Transverse colon (tissue), 4 donors: ENCODE results near the gene SSC5D. TPM values are rescaled to one million over a fixed set of nuclear protein-coding genes. Genes with fewer than 3 reads are reported as not detected.

Experiments used
- DNase-seq: peaks from one replicate; pipeline ENCODE4 v3.0.0-alpha.2; 2019
- H3K27ac ChIP-seq, 4 donors: fragments of 200-600 bp; sonication (generic); 2 replicates each; pipeline ENCODE4 v1.5.1; 2016 to 2018; ENCODE audit warnings: inconsistent platforms in 4 of 4
- H3K27me3 ChIP-seq: fragments of 200-600 bp; sonication (generic); 2 replicates; pipeline ENCODE4 v1.5.1; 2017; ENCODE audit warnings: inconsistent platforms
- H3K36me3 ChIP-seq, 4 donors: fragments of 200-600 bp; sonication (generic); 2 replicates each; pipeline ENCODE4 v1.5.1; 2017 to 2019; ENCODE audit warnings: inconsistent platforms in 4 of 4
- H3K4me1 ChIP-seq, 4 donors: fragments of 200-600 bp; sonication (generic); 2 replicates each; pipeline ENCODE4 v1.5.1; 2017 to 2020; ENCODE audit warnings: inconsistent platforms in 4 of 4
- H3K4me3 ChIP-seq, 4 donors: fragments of 200-600 bp; sonication (generic); 1 replicate in 1 of 4; 2 replicates in 3 of 4; pipeline versions ENCODE4 v1.5.1 to v1.6.1; 2017 to 2019; ENCODE audit warnings: inconsistent platforms in 4 of 4
- H3K9me3 ChIP-seq, 2 donors: fragments of 200-600 bp; sonication (generic); 2 replicates each; pipeline ENCODE4 v1.5.1; 2017 to 2019; ENCODE audit warnings: inconsistent platforms in 2 of 2
- EP300 ChIP-seq: sonication (generic); formaldehyde crosslinking; IDR thresholded peaks from one replicate; pipeline ENCODE4 v1.6.1; 2017; ENCODE audit warnings: antibody characterized with exemption, low read depth
- POLR2A ChIP-seq: fragments of 450-650 bp; IDR thresholded peaks from one replicate; pipeline ENCODE4 v1.6.1; 2016; ENCODE audit warnings: antibody characterized with exemption, mild to moderate bottlenecking, moderate library complexity
- POLR2AphosphoS5 ChIP-seq, 3 donors: sonication (generic); formaldehyde crosslinking; IDR thresholded peaks; one replicate each; pipeline ENCODE4 v1.6.1; 2016; ENCODE audit warnings: antibody characterized with exemption in 3 of 3
- WGBS, 2 donors: methylation state at CpG; one replicate each; pipeline ENCODE4 v1.1.5; 2018; ENCODE audit warnings: low coverage in 1 of 2; 5-methylcytosine and 5-hydroxymethylcytosine counted together
- in situ Hi-C, 4 donors: fragments of 200-750 bp; cut with MboI; loops; one replicate each; pipeline versions ENCODE4 v1.15.0 to v1.15.1; 2017; ENCODE audit warnings: low sequenced_read_pairs in 3 of 4, low pct_ligation_motif_present in 1 of 4, low pct_unique_long_range_greater_than_20kb in 1 of 4
- intact Hi-C: fragments of 100-400 bp; cut with DNase I; formaldehyde crosslinking; loops from one replicate; pipeline ENCODE4 v1.15.1; 2023; ENCODE audit warnings: low total_unique reads
- total RNA-seq, 4 donors: library from RNA; depleted of rRNA; stranded (reverse); fragments of >200 nt; gene quantifications; one replicate each; pipeline ENCODE4 v1.1.0, GENCODE V29; 2016
- TF ChIP-seq, protein P1 (sequence below), 5 experiments: fragments of 200-600 bp in 3 of 5; fragments of 450-650 bp in 2 of 5; sonication (generic) in 3 of 5; IDR thresholded peaks; 1 replicate in 2 of 5; 2 replicates in 3 of 5; pipeline ENCODE4 v1.5.1; 2016 to 2017; ENCODE audit warnings: antibody characterized with exemption in 5 of 5, inconsistent platforms in 3 of 5, mild to moderate bottlenecking in 2 of 5, moderate library complexity in 1 of 5

Gene SSC5D
- total RNA-seq, 4 donors from 2014 or later = 3.4 to 41.2 (median 11.1) TPM

DNA sequence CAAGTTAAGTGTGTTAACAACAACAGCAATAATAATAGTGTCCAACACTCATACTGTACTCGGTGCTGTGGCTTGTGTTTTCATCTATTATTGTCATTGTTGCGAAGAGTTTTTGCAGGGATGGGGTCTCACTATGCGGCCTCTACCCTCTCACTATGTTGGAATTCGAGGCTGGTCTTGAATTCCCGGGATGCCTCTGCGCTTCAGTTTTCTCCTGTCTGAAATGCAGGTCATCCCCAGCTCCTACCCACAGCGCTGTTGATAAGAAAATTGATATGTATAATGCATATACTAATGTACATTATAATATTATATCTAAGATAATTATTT lies 62.0 kb downstream of the SSC5D start:
- no peaks in the 10 kb centered on the region for H3K36me3 ChIP-seq
- TF ChIP-seq, protein P1, sequence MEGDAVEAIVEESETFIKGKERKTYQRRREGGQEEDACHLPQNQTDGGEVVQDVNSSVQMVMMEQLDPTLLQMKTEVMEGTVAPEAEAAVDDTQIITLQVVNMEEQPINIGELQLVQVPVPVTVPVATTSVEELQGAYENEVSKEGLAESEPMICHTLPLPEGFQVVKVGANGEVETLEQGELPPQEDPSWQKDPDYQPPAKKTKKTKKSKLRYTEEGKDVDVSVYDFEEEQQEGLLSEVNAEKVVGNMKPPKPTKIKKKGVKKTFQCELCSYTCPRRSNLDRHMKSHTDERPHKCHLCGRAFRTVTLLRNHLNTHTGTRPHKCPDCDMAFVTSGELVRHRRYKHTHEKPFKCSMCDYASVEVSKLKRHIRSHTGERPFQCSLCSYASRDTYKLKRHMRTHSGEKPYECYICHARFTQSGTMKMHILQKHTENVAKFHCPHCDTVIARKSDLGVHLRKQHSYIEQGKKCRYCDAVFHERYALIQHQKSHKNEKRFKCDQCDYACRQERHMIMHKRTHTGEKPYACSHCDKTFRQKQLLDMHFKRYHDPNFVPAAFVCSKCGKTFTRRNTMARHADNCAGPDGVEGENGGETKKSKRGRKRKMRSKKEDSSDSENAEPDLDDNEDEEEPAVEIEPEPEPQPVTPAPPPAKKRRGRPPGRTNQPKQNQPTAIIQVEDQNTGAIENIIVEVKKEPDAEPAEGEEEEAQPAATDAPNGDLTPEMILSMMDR (IDR thresholded peaks at IDR 0.05) = no peak
- TF ChIP-seq POLR2AphosphoS5 (IDR thresholded peaks at IDR 0.05) = no peak
- no peak for TF ChIP-seq POLR2A
- no peak for TF ChIP-seq EP300
- H3K27me3 ChIP-seq = peaks cover 18% of the 10 kb centered on the region
- no peak overlapping the region for H3K4me3 ChIP-seq
- in situ Hi-C loops (no loop called here), intact Hi-C loops (no loop called here)
- H3K9me3 ChIP-seq = no peaks in the 10 kb centered on the region
- H3K27ac ChIP-seq = no peak overlapping the region
- DNase-seq = no peak
- 54 to 55% methylated on average over 5 to 7 of the region's 7 CpGs for WGBS, 2 donors
- H3K4me1 ChIP-seq = peaks cover 0 to 11% (median 7%) of the 10 kb centered on the region in 4 donors

DNA sequence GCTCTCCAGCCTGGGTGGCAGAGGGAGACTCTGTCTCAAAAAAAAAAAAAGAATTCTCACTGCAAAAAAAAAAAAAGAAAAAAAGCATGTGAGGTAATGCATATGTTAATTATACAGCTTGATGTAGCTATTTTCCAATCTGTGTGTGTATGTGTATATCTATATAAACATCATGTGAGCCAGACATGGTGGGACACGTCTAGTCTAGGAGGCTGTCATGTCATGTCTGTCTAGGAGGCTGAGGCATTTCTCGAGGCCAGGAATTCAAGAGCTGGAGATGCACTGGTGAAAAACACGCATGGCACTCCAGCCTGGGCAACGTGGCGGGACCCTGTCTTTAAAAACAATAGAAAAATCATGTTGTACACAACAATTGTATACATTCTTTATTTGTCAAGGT lies 64.0 kb downstream of the SSC5D start:
- in situ Hi-C loops = no loop called here
- DNase-seq = no peak
- WGBS, 2 donors = 67 to 90% methylated on average over 5 of the region's 5 CpGs

DNA sequence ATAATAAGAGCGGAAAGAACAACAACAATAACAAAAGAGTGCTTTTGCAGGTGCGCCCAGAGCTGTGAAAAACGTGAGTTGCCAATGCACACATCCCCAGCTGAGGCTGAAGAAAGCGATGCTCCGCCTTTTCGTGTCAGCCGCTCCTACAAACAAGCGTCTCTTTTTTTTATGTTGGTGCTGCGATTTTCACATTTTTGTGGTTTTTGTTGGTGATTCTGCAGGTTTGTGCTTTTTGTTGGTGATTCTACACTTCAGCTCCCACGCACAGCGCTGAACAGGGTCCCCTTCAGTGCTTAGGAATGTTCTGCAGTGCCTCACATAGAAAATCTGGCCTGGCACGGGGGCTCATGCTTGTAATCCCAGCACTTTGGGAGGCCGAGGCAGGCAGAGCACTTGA lies 64.4 kb downstream of the SSC5D start:
- H3K36me3 ChIP-seq = no peaks in the 10 kb centered on the region
- no peak overlapping the region for H3K4me3 ChIP-seq
- no peak overlapping the region for H3K27ac ChIP-seq
- in situ Hi-C loops = no loop called here
- intact Hi-C loops = no loop called here
- DNase-seq = no peak
- H3K9me3 ChIP-seq = no peaks in the 10 kb centered on the region
- 57 to 69% methylated on average over 11 to 13 of the region's 13 CpGs for WGBS, 2 donors
- peaks cover 0 to 10% (median 4%) of the 10 kb centered on the region in 4 donors for H3K4me1 ChIP-seq
- peaks cover 7% of the 10 kb centered on the region for H3K27me3 ChIP-seq
- TF ChIP-seq, protein P1 (IDR thresholded peaks at IDR 0.05) = no peak
- TF ChIP-seq POLR2AphosphoS5 (IDR thresholded peaks at IDR 0.05) (no peak), EP300 (no peak), POLR2A (no peak)

More for the DNA sequence above, 64.0 kb downstream of the SSC5D start:
- Histone ChIP-seq H3K9me3 (no peaks in the 10 kb centered on the region), H3K36me3 (no peaks in the 10 kb centered on the region), H3K4me1 (peaks cover 0 to 10% (median 4%) of the 10 kb centered on the region in 4 donors), H3K4me3 (no peak overlapping the region), H3K27me3 (peaks cover 12% of the 10 kb centered on the region), H3K27ac (no peak overlapping the region)
- intact Hi-C loops = no loop called here
- TF ChIP-seq, protein P1 (IDR thresholded peaks at IDR 0.05) = no peak
- TF ChIP-seq POLR2A (no peak), EP300 (no peak), POLR2AphosphoS5 (IDR thresholded peaks at IDR 0.05) (no peak)

DNA sequence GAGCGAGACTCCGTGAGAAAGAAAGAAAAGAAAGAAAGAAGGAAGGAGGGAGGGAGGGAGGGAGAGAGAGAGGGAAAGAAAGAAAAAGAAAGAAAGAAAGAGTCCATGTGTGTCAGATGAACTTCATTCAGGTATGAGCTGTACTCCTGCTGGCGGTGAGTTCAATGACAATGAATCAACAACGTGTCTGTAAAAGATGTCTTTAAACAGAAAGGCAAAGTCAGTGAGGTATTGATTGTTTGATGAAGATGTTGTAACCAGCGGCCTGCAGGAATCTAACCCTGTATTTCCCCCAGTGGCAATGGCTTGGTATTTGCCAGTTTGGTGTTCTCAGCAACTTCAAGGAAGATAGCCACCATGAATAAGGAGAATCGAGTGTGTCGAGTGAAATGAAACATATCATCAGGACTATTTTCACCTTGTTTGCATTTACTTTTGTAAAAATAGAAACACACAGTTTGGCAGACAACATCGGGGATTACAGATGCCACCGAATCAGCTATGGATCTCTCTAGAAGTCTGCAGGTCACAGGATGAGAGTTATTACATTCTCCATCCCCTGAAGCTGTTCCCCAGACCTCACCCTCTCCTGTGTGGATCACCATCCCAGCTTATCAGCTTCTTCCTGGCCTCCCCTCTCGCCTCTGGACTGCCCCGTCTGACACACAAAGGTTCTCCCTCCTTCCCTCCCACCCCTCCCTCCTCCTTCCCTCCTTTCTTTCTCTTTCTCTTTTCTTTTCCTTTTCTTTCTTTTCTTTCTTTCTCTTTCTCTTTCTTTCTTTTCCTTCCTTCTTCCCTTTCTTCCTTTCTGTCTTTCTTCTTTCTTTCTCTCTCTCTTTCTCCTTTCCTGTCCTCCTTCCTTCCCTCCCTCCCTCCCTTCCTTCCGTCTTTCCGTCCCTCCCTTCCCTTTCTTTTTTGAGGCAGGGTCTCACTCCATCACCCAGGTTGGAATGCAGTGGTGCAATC lies 65.3 kb downstream of the SSC5D start:
- Histone ChIP-seq H3K27ac (no peak overlapping the region), H3K9me3 (no peaks in the 10 kb centered on the region), H3K4me3 (no peak overlapping the region), H3K27me3 (peaks cover 5% of the 10 kb centered on the region), H3K4me1 (peaks cover 0 to 10% (median 4%) of the 10 kb centered on the region in 4 donors), H3K36me3 (no peaks in the 10 kb centered on the region)
- DNase-seq = no peak
- TF ChIP-seq EP300 = no peak
- intact Hi-C loops (no loop called here), in situ Hi-C loops (no loop called here)
- WGBS, 2 donors = 66 to 70% methylated on average over 9 to 13 of the region's 13 CpGs
